Astrocyte (in vitro differentiated cells and primary cell): Measurements from ENCODE around the gene PRSS53.

Experiments used
- CTCF ChIP-seq: IDR thresholded peaks from 2 replicates; pipeline ENCODE4 v1.5.1; 2011; ENCODE audit warnings: low read depth, mild to moderate bottlenecking, inconsistent platforms, low read length, moderate library complexity; ENCODE audit not compliant: insufficient read depth
- EZH2 ChIP-seq: IDR thresholded peaks from 2 replicates; pipeline ENCODE4 v1.6.1; 2012; ENCODE audit warnings: mild to moderate bottlenecking, low read length, inconsistent platforms; ENCODE audit not compliant: insufficient read depth

DNA sequence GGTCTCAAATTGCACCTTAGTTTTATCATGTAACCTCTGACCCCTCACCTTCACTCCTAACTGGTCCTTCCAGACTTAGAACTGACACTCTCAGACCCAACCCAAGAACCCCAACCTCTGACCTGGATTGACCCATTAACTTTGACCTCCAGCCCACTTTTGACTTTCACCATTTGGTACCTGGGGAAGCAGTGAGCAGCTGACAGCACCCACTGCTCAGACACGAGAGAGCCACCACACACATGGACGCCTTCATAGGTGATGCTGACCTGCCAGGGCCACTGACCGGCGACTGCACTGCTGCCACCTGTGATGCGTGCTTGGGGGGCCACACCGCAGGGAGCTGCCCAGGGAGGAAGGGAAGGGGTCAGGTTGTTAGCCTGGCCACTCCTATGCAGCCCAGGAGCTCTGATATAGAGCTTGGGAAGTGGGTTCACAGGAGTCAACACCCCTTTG lies 44.3 kb upstream of the PRSS53 start:
- TF ChIP-seq CTCF (no peak), EZH2 (no peak)
